MM.1S (cell line): ENCODE data around the gene MMP24OS.

Experiments used
- DNase-seq: peaks from one replicate; pipeline ENCODE4 v3.0.0-alpha.2; 2015
- H2AFZ ChIP-seq: fragments of 300-600 bp; sonication (generic); 2 replicates; pipeline ENCODE4 v1.6.0; 2016; ENCODE audit warnings: antibody characterized with exemption, low read length
- H3F3A ChIP-seq: fragments of 300-600 bp; sonication (generic); 2 replicates; pipeline ENCODE4 v1.6.1; 2016; ENCODE audit warnings: mild to moderate bottlenecking, antibody characterized with exemption, low read length, moderate library complexity, mixed read lengths; ENCODE audit not compliant: insufficient read depth
- H3K27ac ChIP-seq: fragments of 300-600 bp; sonication (generic); 2 replicates; pipeline ENCODE4 v1.5.1; 2016; ENCODE audit warnings: mild to moderate bottlenecking, low read length
- H3K27me3 ChIP-seq: fragments of 300-600 bp; sonication (generic); replicated peaks from 2 replicates; pipeline ENCODE4 v1.6.0; 2016; ENCODE audit warnings: low read length; ENCODE audit not compliant: insufficient read depth
- H3K36me3 ChIP-seq: fragments of 300-600 bp; sonication (generic); replicated peaks from 2 replicates; pipeline ENCODE4 v1.6.1; 2016; ENCODE audit warnings: mild to moderate bottlenecking, low read length, mixed read lengths; ENCODE audit not compliant: insufficient read depth
- H3K4me1 ChIP-seq: fragments of 300-600 bp; sonication (generic); 2 replicates; pipeline ENCODE4 v1.6.1; 2016; ENCODE audit warnings: low read length, mixed read lengths
- H3K4me2 ChIP-seq: fragments of 300-600 bp; sonication (generic); 2 replicates; pipeline ENCODE4 v1.6.0; 2016; ENCODE audit warnings: low read depth, low read length
- H3K4me3 ChIP-seq: fragments of 300-600 bp; sonication (generic); 2 replicates; pipeline ENCODE4 v1.5.1; 2016; ENCODE audit warnings: low read length, mixed read lengths
- H3K79me2 ChIP-seq: fragments of 300-600 bp; sonication (generic); 2 replicates; pipeline ENCODE4 v1.6.1; 2016; ENCODE audit warnings: mixed run types, low read length, mixed read lengths
- H3K9ac ChIP-seq: fragments of 300-600 bp; sonication (generic); 2 replicates; pipeline ENCODE4 v1.6.1; 2016; ENCODE audit warnings: low read length, mixed read lengths
- H3K9me2 ChIP-seq: fragments of 300-600 bp; sonication (generic); replicated peaks from 2 replicates; pipeline ENCODE4 v1.6.1; 2016; ENCODE audit warnings: mild to moderate bottlenecking, low read length, mixed read lengths; ENCODE audit not compliant: insufficient read depth
- H3K9me3 ChIP-seq: fragments of 300-600 bp; sonication (generic); replicated peaks from 2 replicates; pipeline ENCODE4 v1.6.1; 2016; ENCODE audit warnings: mild to moderate bottlenecking, low read length, mixed read lengths; ENCODE audit not compliant: insufficient read depth
- H4K20me1 ChIP-seq: fragments of 300-600 bp; sonication (generic); 2 replicates; pipeline ENCODE4 v1.6.1; 2016; ENCODE audit warnings: mild to moderate bottlenecking, low read length, moderate library complexity, mixed read lengths; ENCODE audit not compliant: insufficient read depth
- CTCF ChIP-seq: fragments of 300-600 bp; sonication (generic); IDR thresholded peaks from 2 replicates; pipeline ENCODE4 v1.5.1; 2016; ENCODE audit warnings: antibody characterized with exemption, low read length, mixed read lengths
- EZH2 ChIP-seq: fragments of 300-600 bp; sonication (generic); optimal IDR thresholded peaks from 2 replicates; pipeline ENCODE3; 2017; ENCODE audit warnings: low read depth, mild to moderate bottlenecking, antibody characterized with exemption, low read length, mixed read lengths
- EZH2phosphoT487 ChIP-seq: fragments of 300-600 bp; sonication (generic); IDR thresholded peaks from 2 replicates; pipeline ENCODE4 v1.6.1; 2018; ENCODE audit warnings: antibody characterized with exemption, low read length

Gene MMP24OS

GRCh38 chr20:35296101-35296554 lies 18.2 kb upstream of the MMP24OS start:
- H3K27me3 ChIP-seq: peaks cover 45% of the 10 kb centered on the region
- H3K9me2 ChIP-seq: no peaks in the 10 kb centered on the region
- no peaks in the 10 kb centered on the region for H3K9me3 ChIP-seq
- H3K4me1 ChIP-seq: no peaks in the 10 kb centered on the region
- no peaks in the 10 kb centered on the region for H3F3A ChIP-seq
- H4K20me1 ChIP-seq: no peaks in the 10 kb centered on the region
- H3K27ac ChIP-seq: no peak overlapping the region
- no peaks in the 10 kb centered on the region for H3K36me3 ChIP-seq
- no peak overlapping the region for H2AFZ ChIP-seq
- no peaks in the 10 kb centered on the region for H3K79me2 ChIP-seq
- no peak overlapping the region for H3K4me3 ChIP-seq
- TF ChIP-seq EZH2phosphoT487: no peak
- DNase-seq: no peak
- no peak overlapping the region for H3K9ac ChIP-seq
- no peak overlapping the region for H3K4me2 ChIP-seq

DNA sequence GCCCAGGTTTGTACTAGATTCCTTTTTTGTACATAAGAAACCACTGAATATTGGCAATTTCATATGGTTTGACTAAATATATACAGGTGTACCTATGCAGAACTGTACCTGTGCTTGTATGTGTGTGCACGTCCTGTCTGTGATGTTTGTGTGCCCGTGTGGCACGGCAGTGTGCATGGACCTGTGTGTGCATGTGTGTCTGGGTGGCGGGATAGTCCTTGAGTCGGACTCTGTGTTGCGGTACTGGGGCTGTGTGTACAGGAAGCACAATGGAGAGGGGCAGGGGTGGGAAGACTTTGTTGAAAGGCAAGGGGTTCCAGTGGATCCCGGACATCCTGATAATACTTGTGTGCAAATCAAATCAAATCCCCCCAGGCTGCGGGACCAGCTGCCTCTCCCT lies 17.8 kb upstream of the MMP24OS start:
- Histone ChIP-seq H3K79me2 (no peaks in the 10 kb centered on the region), H3K4me1 (no peaks in the 10 kb centered on the region), H3K4me2 (no peak overlapping the region), H3F3A (no peaks in the 10 kb centered on the region), H2AFZ (no peak overlapping the region), H3K27ac (no peak overlapping the region), H3K9me2 (no peaks in the 10 kb centered on the region), H3K27me3 (peaks cover 49% of the 10 kb centered on the region), H3K9me3 (no peaks in the 10 kb centered on the region), H4K20me1 (no peaks in the 10 kb centered on the region), H3K9ac (no peak overlapping the region), H3K36me3 (no peaks in the 10 kb centered on the region), H3K4me3 (no peak overlapping the region)
- no peak for DNase-seq
- TF ChIP-seq CTCF: no peak
- TF ChIP-seq EZH2phosphoT487: no peak
- no peak for TF ChIP-seq EZH2

- TF ChIP-seq CTCF: no peak
- no peak for TF ChIP-seq EZH2
- TF ChIP-seq EZH2phosphoT487: no peak
- no peak for DNase-seq
Observed at GRCh38 chr20:35295058-35295457, 17.1 kb upstream of the MMP24OS start.

DNA sequence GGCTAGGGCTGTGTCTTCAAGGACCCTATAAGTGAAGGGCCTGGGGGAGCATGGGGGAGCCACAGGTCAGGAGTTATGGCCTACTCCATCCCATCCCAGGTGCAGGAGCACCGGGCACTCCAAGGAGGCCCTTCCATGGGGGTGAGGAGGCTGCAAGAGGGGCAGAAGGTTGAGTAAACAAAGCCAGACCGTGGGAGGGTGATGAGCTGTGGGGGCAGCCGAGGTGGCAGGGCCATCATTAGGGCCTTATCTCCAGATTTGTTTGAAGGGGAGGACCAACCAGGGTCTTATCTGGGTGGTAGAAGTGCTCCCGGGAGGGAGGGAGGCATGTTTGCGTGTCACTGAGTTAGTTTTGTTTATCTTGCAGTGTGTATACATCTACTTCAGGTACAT lies 16.4 kb upstream of the MMP24OS start:
- no peaks in the 10 kb centered on the region for H3K4me1 ChIP-seq
- no peaks in the 10 kb centered on the region for H3F3A ChIP-seq
- no peaks in the 10 kb centered on the region for H3K79me2 ChIP-seq
- H3K9ac ChIP-seq: no peak overlapping the region
- H2AFZ ChIP-seq: no peak overlapping the region
- H3K27me3 ChIP-seq: peaks cover 55% of the 10 kb centered on the region
- no peaks in the 10 kb centered on the region for H4K20me1 ChIP-seq
- no peaks in the 10 kb centered on the region for H3K36me3 ChIP-seq
- TF ChIP-seq CTCF: no peak
- TF ChIP-seq EZH2: no peak
- no peak for TF ChIP-seq EZH2phosphoT487
- H3K9me3 ChIP-seq: no peaks in the 10 kb centered on the region
- no peaks in the 10 kb centered on the region for H3K9me2 ChIP-seq
- H3K4me2 ChIP-seq: no peak overlapping the region
- H3K27ac ChIP-seq: no peak overlapping the region
- no peak for DNase-seq
- H3K4me3 ChIP-seq: no peak overlapping the region

More at GRCh38 chr20:35295058-35295457, 17.1 kb upstream of the MMP24OS start:
- Histone ChIP-seq H3K9me3 (no peaks in the 10 kb centered on the region), H2AFZ (no peak overlapping the region), H3K36me3 (no peaks in the 10 kb centered on the region), H3F3A (no peaks in the 10 kb centered on the region), H3K79me2 (no peaks in the 10 kb centered on the region), H3K27ac (no peak overlapping the region), H3K4me1 (no peaks in the 10 kb centered on the region), H3K27me3 (peaks cover 49% of the 10 kb centered on the region), H3K4me2 (no peak overlapping the region), H3K4me3 (no peak overlapping the region), H3K9me2 (no peaks in the 10 kb centered on the region), H3K9ac (no peak overlapping the region), H4K20me1 (no peaks in the 10 kb centered on the region)
